ENCODE measurements around the gene HMCES. TPM values are rescaled to one million over a fixed set of nuclear protein-coding genes. Genes with fewer than 3 reads are reported as not detected.
A peak's percentile ranks its signal among the peaks of the same experiment; 100 is the strongest.
"Not testable (repeated sequence)": the region's sequence is repeated elsewhere in the genome, so short reads cannot be mapped to it uniquely, and the experiment has no call there.

HMCES gene
- total RNA-seq, 1 donor from 2014 or later = 29.6 TPM

GRCh38 chr3:129336093-129336706 lies 57.5 kb downstream of the HMCES start:
- no peaks in the 10 kb centered on the region for H3K27me3 Mint-ChIP-seq (ENCODE audit: low read depth)
- no peak overlapping the region for H3K27ac Mint-ChIP-seq
- H3K9me3 Mint-ChIP-seq = no peaks in the 10 kb centered on the region
- no peak for DNase-seq (ENCODE audit: low spot score in 2 of 2, unreplicated experiment in 2 of 2)
- no peaks in the 10 kb centered on the region for H3K36me3 Mint-ChIP-seq
- no peak for TF ChIP-seq CTCF (IDR thresholded peaks at IDR 0.05; ENCODE audit: unreplicated experiment)
- H3K4me3 Mint-ChIP-seq = no peak overlapping the region
- H3K4me1 Mint-ChIP-seq = no peaks in the 10 kb centered on the region

- H3K27me3 Mint-ChIP-seq (ENCODE audit: low read depth); H3K9me3 Mint-ChIP-seq; H3K36me3 Mint-ChIP-seq; H3K4me3 Mint-ChIP-seq; H3K4me1 Mint-ChIP-seq; DNase-seq (ENCODE audit: low spot score in 2 of 2, unreplicated experiment in 2 of 2); H3K27ac Mint-ChIP-seq: not testable (repeated sequence)
These were observed 59.0 kb downstream of the HMCES start for GRCh38 chr3:129337719-129338118.

- not testable (repeated sequence) for DNase-seq (ENCODE audit: low spot score in 2 of 2, unreplicated experiment in 2 of 2); H3K9me3 Mint-ChIP-seq; H3K27ac Mint-ChIP-seq; H3K27me3 Mint-ChIP-seq (ENCODE audit: low read depth); H3K4me1 Mint-ChIP-seq; H3K36me3 Mint-ChIP-seq; H3K4me3 Mint-ChIP-seq
These were observed 60.5 kb downstream of the HMCES start for GRCh38 chr3:129339186-129339585.

GRCh38 chr3:129339833-129340232 lies 61.2 kb downstream of the HMCES start:
- not testable (repeated sequence) for H3K27me3 Mint-ChIP-seq (ENCODE audit: low read depth); H3K36me3 Mint-ChIP-seq; DNase-seq (ENCODE audit: low spot score in 2 of 2, unreplicated experiment in 2 of 2); H3K4me1 Mint-ChIP-seq; H3K27ac Mint-ChIP-seq; H3K9me3 Mint-ChIP-seq; H3K4me3 Mint-ChIP-seq

- Mint-ChIP-seq H3K27me3 (ENCODE audit: low read depth) (no peaks in the 10 kb centered on the region), H3K9me3 (no peaks in the 10 kb centered on the region), H3K4me1 (peaks cover 20% of the 10 kb centered on the region), H3K27ac (no peak overlapping the region), H3K4me3 (no peak overlapping the region), H3K36me3 (no peaks in the 10 kb centered on the region)
- no peak for DNase-seq (ENCODE audit: low spot score in 2 of 2, unreplicated experiment in 2 of 2)
- TF ChIP-seq CTCF (IDR thresholded peaks at IDR 0.05; ENCODE audit: unreplicated experiment) = no peak
These were observed 62.9 kb downstream of the HMCES start for GRCh38 chr3:129341331-129342141.

GRCh38 chr3:129343643-129344360 lies 65.1 kb downstream of the HMCES start:
- H3K9me3 Mint-ChIP-seq = no peaks in the 10 kb centered on the region
- no peak overlapping the region for H3K27ac Mint-ChIP-seq
- peaks cover 34% of the 10 kb centered on the region for H3K4me1 Mint-ChIP-seq
- H3K36me3 Mint-ChIP-seq = no peaks in the 10 kb centered on the region
- no peak for DNase-seq (ENCODE audit: low spot score in 2 of 2, unreplicated experiment in 2 of 2)
- H3K27me3 Mint-ChIP-seq (ENCODE audit: low read depth) = no peaks in the 10 kb centered on the region
- TF ChIP-seq CTCF (IDR thresholded peaks at IDR 0.05; ENCODE audit: unreplicated experiment) = peak; percentile 19
- peak overlapping the region; percentile 46 for H3K4me3 Mint-ChIP-seq
